WERI-Rb-1 (cell line): ENCODE measurements around the gene HMBS.

Source experiments
- DNase-seq: peaks from one replicate; pipeline ENCODE4 v3.0.0-alpha.2; 2020
- H3K27ac ChIP-seq: fragments of 250-450 bp; sonication (Bioruptor Pico); 2 replicates; pipeline ENCODE4 v1.5.1; 2020; ENCODE audit warnings: mild to moderate bottlenecking, moderate library complexity
- H3K27me3 ChIP-seq: fragments of 250-450 bp; sonication (Bioruptor Pico); 2 replicates; pipeline ENCODE4 v1.5.1; 2021; ENCODE audit warnings: mild to moderate bottlenecking, low read depth, moderate library complexity; ENCODE audit not compliant: insufficient read depth, severe bottlenecking
- H3K36me3 ChIP-seq: fragments of 250-450 bp; sonication (Bioruptor Pico); 2 replicates; pipeline ENCODE4 v1.5.1; 2020; ENCODE audit warnings: mild to moderate bottlenecking, moderate library complexity
- H3K4me3 ChIP-seq: 2 replicates; pipeline ENCODE4 v1.5.1; 2011; ENCODE audit warnings: low read depth, mild to moderate bottlenecking, control low read depth, low read length
- H3K9me3 ChIP-seq: fragments of 250-450 bp; sonication (Bioruptor Pico); 2 replicates; pipeline ENCODE4 v1.5.1; 2021; ENCODE audit warnings: mild to moderate bottlenecking, moderate library complexity; ENCODE audit not compliant: severe bottlenecking
- CTCF ChIP-seq: IDR thresholded peaks from 2 replicates; pipeline ENCODE4 v1.5.1; 2011; ENCODE audit warnings: low read depth, mild to moderate bottlenecking, control low read depth, inconsistent platforms, low read length

The HMBS gene

GRCh38 chr11:119078675-119079420 is 5.8 kb upstream of the HMBS start:
- DNase-seq: no peak
- Histone ChIP-seq H3K27ac (no peak overlapping the region), H3K9me3 (no peaks in the 10 kb centered on the region), H3K27me3 (no peaks in the 10 kb centered on the region), H3K4me3 (no peak overlapping the region), H3K36me3 (peaks cover 73% of the 10 kb centered on the region)
- TF ChIP-seq CTCF: no peak

- DNase-seq: no peak
- Histone ChIP-seq H3K27me3 (no peaks in the 10 kb centered on the region), H3K4me3 (no peak overlapping the region), H3K27ac (no peak overlapping the region; the same call in 1 of the 2 replicates), H3K9me3 (no peaks in the 10 kb centered on the region), H3K36me3 (peaks cover 49% of the 10 kb centered on the region)
- TF ChIP-seq CTCF: no peak
These were observed 2.9 kb upstream of the HMBS start for GRCh38 chr11:119081682-119082260.

- DNase-seq: no peak
These were observed 761 bp downstream of the HMBS start for GRCh38 chr11:119085437-119085847.

GRCh38 chr11:119087123-119087522 is 2.4 kb downstream of the HMBS start:
- H3K9me3 ChIP-seq: no peaks in the 10 kb centered on the region
- no peaks in the 10 kb centered on the region for H3K27me3 ChIP-seq
- H3K4me3 ChIP-seq: no peak overlapping the region
- no peak for TF ChIP-seq CTCF
- H3K27ac ChIP-seq: peak overlapping the region; percentile 81
- DNase-seq: no peak
- peaks cover 3% of the 10 kb centered on the region for H3K36me3 ChIP-seq

More at GRCh38 chr11:119085437-119085847, 761 bp downstream of the HMBS start:
- no peaks in the 10 kb centered on the region for H3K9me3 ChIP-seq
- peak overlapping the region; percentile 81 for H3K4me3 ChIP-seq
- peaks cover 13% of the 10 kb centered on the region for H3K36me3 ChIP-seq
- H3K27ac ChIP-seq: peak overlapping the region; percentile 96
- TF ChIP-seq CTCF: no peak
- H3K27me3 ChIP-seq: no peaks in the 10 kb centered on the region

GRCh38 chr11:119087747-119088241 is 3.1 kb downstream of the HMBS start:
- Histone ChIP-seq H3K27ac (peak overlapping the region; percentile 81), H3K4me3 (peak overlapping the region; percentile 15), H3K36me3 (peaks cover 9% of the 10 kb centered on the region), H3K9me3 (no peaks in the 10 kb centered on the region), H3K27me3 (no peaks in the 10 kb centered on the region)
- no peak for TF ChIP-seq CTCF
- no peak for DNase-seq
